Measurements from ENCODE around the gene SLC25A10. TPM values are rescaled to one million over a fixed set of nuclear protein-coding genes. Genes with fewer than 3 reads are reported as not detected.
A peak's percentile ranks its signal among the peaks of the same experiment; 100 is the strongest.

The SLC25A10 gene
- total RNA-seq, 4 donors from 2014 or later = 37.1 to 109 (median 64.1) TPM

DNA sequence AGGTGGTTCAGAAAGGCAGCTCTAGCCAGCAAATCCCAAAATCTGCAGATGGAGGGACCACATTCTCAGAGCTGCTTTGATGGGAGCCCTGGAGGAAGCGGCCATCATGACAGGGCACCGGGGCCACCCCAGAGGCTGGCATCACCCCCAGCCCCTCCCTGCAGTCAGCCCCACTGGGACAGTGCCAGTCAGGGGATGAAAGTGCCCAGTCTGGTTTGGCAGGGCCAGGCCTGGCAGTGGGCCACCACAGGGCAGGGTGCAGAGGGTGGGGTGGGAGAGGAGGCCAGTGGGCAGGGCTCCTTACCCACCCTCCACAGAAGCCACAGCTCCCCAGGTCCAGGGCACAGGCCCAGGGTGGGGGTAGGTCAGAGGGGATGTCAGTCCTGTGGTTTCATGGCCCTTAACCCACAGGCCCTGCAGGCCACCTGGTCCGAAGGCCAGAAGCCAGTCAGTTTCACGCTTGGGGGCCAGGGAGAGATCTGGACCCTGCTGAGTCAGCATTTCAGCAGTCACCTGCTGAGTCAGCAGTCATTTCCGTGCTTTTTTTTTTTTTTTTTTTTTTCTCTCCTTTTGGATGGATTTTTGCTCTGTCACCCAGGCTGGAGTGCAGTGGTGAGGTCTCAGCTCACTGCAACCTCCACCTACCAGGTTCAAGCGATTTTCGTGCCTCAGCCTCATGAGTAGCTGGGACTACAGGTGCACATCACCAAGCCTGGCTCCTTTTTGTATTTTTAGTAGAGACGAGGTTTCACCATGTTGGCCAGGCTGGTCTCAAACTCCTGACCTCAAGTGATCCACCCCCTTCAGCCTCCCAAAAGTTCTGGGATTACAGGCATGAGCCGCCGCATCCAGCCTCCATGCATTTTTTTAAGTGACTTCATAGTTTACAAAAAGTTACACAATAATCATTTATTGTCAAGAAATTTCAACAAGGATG is 10.4 kb downstream of the SLC25A10 start:
- Histone ChIP-seq H3K9me3 (no peaks in the 10 kb centered on the region), H3K27me3 (no peaks in the 10 kb centered on the region), H3K36me3 (peaks cover 0 to 11% (median 0%) of the 10 kb centered on the region in 3 donors), H3K4me3 (no peak overlapping the region), H3K27ac (peak overlapping the region in 2 of 4 donors; percentile 24 to 81), H3K4me1 (peaks cover 0 to 32% (median 0%) of the 10 kb centered on the region in 4 donors)
- TF ChIP-seq, protein P1, sequence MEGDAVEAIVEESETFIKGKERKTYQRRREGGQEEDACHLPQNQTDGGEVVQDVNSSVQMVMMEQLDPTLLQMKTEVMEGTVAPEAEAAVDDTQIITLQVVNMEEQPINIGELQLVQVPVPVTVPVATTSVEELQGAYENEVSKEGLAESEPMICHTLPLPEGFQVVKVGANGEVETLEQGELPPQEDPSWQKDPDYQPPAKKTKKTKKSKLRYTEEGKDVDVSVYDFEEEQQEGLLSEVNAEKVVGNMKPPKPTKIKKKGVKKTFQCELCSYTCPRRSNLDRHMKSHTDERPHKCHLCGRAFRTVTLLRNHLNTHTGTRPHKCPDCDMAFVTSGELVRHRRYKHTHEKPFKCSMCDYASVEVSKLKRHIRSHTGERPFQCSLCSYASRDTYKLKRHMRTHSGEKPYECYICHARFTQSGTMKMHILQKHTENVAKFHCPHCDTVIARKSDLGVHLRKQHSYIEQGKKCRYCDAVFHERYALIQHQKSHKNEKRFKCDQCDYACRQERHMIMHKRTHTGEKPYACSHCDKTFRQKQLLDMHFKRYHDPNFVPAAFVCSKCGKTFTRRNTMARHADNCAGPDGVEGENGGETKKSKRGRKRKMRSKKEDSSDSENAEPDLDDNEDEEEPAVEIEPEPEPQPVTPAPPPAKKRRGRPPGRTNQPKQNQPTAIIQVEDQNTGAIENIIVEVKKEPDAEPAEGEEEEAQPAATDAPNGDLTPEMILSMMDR (IDR thresholded peaks at IDR 0.05) = no peak
- TF ChIP-seq POLR2A (IDR thresholded peaks at IDR 0.05) = no peak
- peak in 2 of 3 donors; percentile 83 to 90 for DNase-seq

DNA sequence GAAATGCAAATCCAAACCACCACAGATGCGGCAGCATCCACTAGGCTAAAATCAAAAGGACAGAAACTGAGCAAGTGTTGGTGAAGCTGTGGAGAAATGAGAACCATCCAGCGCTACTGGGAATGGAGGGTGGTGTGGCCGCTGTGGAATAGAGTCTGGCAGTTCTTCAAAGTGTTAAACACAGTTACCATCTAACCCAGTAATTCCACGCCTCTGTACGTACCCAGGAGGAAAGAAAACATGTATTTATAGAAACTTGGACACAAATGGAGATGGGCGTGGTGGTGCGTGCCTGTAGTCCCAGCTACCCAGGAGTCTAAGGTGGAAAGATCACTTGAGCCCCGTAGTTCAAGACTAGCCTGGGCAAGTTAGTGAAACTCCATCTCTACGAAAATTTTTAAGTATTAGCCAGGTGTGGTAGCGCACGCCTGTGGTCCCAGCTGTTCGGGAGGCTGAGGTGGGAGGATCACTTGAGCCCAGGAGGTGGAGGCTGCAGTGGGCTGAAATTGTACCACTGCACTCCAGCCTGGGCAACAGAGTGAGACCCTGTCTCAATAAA is 11.6 kb downstream of the SLC25A10 start:
- no peaks in the 10 kb centered on the region for H3K36me3 ChIP-seq
- no peak for DNase-seq
- H3K27me3 ChIP-seq = no peaks in the 10 kb centered on the region
- H3K27ac ChIP-seq = no peak overlapping the region
- TF ChIP-seq POLR2A (IDR thresholded peaks at IDR 0.05) = no peak
- TF ChIP-seq, protein P1 (IDR thresholded peaks at IDR 0.05) = no peak
- no peak overlapping the region for H3K4me3 ChIP-seq
- H3K9me3 ChIP-seq = no peaks in the 10 kb centered on the region
- peaks cover 0 to 32% (median 0%) of the 10 kb centered on the region in 4 donors for H3K4me1 ChIP-seq

DNA sequence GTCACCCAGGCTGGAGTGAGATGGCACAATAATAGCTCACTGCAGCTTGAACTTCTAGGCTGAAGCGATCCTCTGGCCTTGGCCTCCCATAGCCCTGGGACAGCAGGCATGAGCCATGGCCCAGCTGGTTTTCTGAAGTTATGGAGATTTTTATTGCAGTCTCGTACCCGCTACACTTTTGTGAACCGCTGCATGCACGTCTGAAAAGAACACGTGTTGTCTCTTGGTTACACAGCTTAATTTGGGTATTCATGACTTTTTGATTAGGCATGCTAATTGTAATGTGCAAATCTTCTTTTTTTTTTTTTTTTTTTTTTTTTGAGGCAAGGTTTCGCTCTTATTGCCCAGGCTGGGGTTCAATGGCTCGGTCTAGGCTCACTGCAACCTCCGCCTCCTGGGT is 13.4 kb downstream of the SLC25A10 start:
- Histone ChIP-seq H3K4me3 (no peak overlapping the region), H3K4me1 (peaks cover 0 to 32% (median 0%) of the 10 kb centered on the region in 4 donors), H3K9me3 (no peaks in the 10 kb centered on the region), H3K36me3 (no peaks in the 10 kb centered on the region), H3K27ac (no peak overlapping the region), H3K27me3 (no peaks in the 10 kb centered on the region)
- no peak for DNase-seq
- no peak for TF ChIP-seq POLR2A (IDR thresholded peaks at IDR 0.05)
- TF ChIP-seq, protein P1 (IDR thresholded peaks at IDR 0.05) = no peak

DNA sequence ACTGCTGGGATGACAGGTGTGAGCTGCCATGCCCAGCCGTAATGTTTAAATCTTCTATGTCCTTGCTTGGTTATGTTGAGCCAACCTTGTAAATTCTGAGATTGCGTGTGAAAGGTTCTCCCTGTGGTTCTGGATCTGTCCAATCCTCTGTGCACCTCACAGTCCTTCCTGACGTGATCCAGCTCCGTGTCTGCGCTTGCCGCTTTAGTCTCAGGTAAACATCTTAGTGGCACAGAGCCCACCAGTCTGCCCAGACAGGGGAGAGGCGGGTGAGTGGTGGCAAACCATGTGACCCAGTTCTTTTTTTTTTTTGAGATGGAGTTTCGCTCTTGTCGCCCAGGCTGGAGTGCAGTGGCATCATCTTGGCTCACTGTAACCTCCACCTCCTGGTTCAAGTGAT is 13.9 kb downstream of the SLC25A10 start:
- Histone ChIP-seq H3K27me3 (no peaks in the 10 kb centered on the region), H3K36me3 (no peaks in the 10 kb centered on the region), H3K4me1 (peaks cover 0 to 32% (median 0%) of the 10 kb centered on the region in 4 donors), H3K4me3 (no peak overlapping the region), H3K9me3 (no peaks in the 10 kb centered on the region), H3K27ac (no peak overlapping the region)
- DNase-seq = no peak
- no peak for TF ChIP-seq POLR2A (IDR thresholded peaks at IDR 0.05)
- TF ChIP-seq, protein P1 (IDR thresholded peaks at IDR 0.05) = no peak

DNA sequence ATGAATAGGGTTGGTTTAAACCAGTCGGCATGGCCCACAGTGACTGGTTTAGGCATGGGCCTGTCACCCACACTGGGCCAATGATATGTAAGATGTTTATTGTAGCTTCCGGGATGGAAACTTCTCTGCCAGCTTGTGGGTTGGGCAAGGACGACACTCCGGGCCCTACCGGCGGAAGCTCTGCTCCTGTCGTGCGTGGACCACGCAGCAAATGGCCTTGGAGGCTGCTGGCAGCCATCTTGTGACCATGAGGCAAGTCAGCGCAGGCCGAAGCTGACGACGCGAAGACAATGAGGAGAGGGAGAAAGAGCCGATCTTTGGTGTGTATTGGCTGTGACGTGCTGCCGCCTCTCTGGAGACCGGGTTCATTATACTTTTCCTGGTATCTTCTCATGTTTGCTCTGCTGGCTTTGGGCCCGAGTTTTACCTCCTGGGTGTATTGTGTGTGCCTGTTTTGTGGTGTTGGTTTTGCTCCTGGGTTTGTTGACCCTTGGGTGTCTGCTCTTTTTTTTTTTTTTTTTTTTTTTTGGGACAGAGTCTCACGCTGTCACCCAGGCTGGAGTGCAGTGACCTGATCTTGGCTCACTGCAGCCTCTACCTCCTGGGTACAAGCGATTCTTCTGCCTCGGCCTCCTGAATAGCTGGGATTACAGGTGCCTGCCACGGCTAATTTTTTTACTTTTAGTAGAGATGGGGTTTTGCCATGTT is 15.4 kb downstream of the SLC25A10 start:
- peak in 1 of 2 donors; percentile 34 for TF ChIP-seq POLR2A (IDR thresholded peaks at IDR 0.05)
- TF ChIP-seq, protein P1 (IDR thresholded peaks at IDR 0.05) = no peak
- peak in 2 of 3 donors; percentile 72 to 73 for DNase-seq
- no peak overlapping the region for H3K4me3 ChIP-seq
- H3K4me1 ChIP-seq = peaks cover 0 to 18% (median 0%) of the 10 kb centered on the region in 4 donors
- no peaks in the 10 kb centered on the region for H3K36me3 ChIP-seq
- H3K27ac ChIP-seq = peak overlapping the region in 1 of 4 donors; percentile 61
- no peaks in the 10 kb centered on the region for H3K27me3 ChIP-seq
- no peaks in the 10 kb centered on the region for H3K9me3 ChIP-seq
